ENCODE data around the gene MYL1.

The MYL1 gene

DNA sequence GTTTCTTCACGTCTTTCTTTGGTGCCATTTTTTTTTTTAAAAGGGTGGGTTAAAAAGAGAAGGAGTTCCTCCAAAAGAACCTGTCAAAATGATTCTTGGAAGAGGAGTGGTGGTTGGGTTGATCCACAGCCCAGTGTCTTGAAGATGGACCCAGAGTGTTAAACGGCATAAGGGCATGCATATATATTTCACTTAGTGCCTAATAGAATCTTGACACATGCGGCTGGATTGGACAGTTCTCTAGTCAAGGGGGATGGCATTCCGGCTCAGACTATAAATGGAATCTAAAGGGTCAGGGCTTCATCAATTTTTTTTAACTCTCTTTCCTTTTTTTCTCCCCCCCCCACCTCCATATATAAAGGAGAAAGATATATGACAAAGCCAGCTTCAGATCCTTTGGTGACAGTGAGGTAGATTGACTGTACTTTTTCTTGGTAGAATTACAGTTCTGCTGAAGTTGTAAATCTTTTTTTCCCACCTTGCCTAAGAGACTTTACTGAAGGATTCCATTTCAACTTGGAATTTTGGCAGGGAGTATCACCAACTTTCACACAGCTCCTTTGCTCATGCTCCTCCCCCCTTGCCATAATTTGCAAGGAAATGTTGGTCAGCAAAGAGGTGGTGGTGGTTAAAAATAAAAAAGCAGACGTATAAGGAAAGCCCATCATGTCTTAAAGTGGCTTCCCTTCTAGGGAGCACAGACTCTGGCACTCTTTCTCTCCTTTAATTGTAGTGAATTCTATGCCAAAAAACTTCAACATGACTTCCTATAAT, at the start of gene MYL1:
TSS of gene MYL1 (minus strand) at position 160 of the 774 bp plus-strand sequence. CDS start at position 28, 132 bp downstream.
- DNase-seq (ENCODE audit: low read depth in 2 of 2): no peak

DNA sequence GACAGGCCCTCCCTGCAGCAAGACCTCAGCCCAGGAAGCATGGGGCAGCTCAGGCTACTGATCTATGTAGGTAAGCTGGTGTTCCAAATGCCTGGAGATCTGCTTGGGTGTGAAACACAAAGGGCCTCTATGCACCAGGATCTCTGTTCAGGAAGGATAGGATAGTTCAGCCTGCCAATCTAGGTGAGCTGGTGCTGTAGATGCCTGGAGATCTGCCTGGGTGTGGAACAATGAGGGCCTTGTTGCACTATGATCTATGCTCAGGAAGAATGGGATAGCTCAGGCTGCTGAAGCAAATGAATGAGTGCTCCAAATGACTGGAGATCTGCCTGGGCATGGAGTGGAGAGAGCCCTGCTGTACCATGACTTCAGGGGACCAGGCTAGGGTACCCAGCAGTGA, 48.9 kb upstream of the MYL1 start:
- DNase-seq (ENCODE audit: low read depth in 2 of 2): no peak

GRCh38 chr2:210363261-210363660, 48.3 kb upstream of the MYL1 start:
- no peak for DNase-seq (ENCODE audit: low read depth in 2 of 2)

DNA sequence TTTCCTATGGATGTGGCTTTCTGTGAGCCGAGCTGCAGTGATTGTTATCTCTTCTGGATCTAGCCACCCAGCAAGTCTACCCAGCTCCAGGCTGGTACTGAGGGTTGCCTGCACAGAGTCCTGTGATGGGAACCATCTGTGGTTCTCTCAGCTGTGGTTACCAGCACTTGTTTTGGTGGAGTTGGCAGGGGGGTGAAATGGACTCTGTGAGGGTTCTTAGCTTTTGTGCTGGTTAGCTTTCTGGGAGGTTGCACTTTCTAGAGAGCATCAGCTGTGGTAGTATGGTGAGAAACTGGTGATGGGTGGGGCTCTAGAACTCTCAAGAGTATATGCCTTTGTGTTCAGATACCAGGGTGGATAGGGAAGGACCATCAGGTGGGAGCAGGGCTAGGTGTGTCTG, 45.4 kb upstream of the MYL1 start:
- DNase-seq (ENCODE audit: low read depth in 2 of 2): no peak

DNA sequence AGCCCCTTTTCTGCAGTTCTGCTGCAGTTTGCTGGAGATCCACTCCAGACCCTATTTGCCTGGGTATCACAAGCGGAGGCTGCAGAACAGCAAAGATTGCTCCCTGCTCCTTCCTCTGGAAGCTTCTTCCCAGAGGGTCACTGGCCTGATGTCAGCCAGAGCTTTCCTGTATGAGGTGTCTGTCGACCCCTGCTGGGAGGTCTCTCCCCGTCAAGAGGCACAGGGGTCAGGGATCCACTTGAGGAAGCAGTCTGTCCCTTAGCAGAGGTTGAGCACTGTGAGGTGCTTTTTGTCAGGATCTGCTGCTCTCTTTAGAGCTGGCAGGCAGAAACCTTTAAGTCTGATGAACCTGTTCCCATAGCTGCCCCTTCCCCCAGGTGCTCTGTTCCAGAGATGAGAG, 42.0 kb upstream of the MYL1 start:
- DNase-seq (ENCODE audit: low read depth in 2 of 2): no peak

DNA sequence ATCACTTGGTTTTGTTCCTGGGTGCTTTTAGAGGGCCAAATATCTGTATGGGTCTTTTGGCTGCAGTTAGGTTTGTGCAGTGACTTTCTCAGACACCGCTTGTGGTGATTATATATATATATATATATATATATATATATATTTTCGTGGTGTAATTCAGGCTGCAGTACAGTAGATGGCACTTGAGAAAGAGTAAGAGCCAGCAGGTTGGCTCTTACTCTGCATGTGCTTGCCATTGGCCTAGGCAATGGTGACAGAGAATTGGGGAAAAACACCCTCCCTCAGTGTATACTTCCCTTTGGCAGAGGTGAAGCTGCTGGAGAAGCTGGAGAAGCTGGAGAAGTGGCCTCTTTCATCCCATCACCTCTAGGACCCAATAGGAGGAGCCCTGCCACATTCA, 22.2 kb upstream of the MYL1 start:
- no peak for DNase-seq (ENCODE audit: low read depth in 2 of 2)

- no peak for DNase-seq (ENCODE audit: low read depth in 2 of 2)
Measured at GRCh38 chr2:210324906-210325305, 9.9 kb upstream of the MYL1 start.

DNA sequence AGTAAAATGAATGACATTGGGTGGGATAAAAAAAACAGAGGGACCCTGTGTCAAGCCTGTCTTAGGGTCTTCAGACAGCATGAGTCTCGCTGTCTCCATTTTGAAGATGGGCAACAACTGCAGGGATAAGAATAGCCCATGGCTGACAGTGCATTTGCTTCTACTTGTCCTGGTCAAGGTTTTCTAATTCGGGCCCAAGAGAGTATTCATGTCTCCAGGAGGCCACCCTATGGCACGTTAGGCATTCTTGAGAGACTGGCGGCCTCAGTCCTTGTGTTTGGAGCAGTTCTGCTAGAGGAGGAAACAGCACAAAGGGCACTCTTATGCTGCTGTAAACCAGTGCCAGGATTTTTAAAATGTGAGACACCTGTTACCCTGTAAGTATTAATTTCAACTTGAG, 9.5 kb upstream of the MYL1 start:
- no peak for DNase-seq (ENCODE audit: low read depth in 2 of 2)

- DNase-seq (ENCODE audit: low read depth in 2 of 2): no peak
Measured at GRCh38 chr2:210323003-210323402, 8.0 kb upstream of the MYL1 start.

GRCh38 chr2:210318891-210319290, 3.9 kb upstream of the MYL1 start:
- DNase-seq (ENCODE audit: low read depth in 2 of 2): no peak

DNA sequence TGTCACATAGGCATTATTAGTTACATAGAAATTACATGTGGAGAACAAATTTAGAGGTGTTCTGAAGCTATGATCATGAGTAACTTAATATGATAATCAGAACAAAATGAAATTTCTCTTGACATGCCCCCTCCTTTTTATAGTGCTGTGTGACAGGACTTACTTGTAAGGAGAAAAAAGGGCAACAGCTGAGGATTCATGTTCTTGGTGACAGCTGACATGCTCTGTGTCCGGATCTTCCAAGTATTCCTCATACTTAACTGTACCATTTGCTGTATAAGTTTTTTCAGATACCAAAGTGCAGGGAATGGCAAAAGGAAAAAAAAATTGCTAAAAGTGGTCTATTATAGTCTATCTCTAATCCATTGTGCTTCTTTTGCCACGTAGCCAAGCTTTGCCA, 3.5 kb upstream of the MYL1 start:
- DNase-seq (ENCODE audit: low read depth in 2 of 2): no peak

GRCh38 chr2:210310550-210310949, 4.4 kb downstream of the MYL1 start:
- no peak for DNase-seq (ENCODE audit: low read depth in 2 of 2)

DNA sequence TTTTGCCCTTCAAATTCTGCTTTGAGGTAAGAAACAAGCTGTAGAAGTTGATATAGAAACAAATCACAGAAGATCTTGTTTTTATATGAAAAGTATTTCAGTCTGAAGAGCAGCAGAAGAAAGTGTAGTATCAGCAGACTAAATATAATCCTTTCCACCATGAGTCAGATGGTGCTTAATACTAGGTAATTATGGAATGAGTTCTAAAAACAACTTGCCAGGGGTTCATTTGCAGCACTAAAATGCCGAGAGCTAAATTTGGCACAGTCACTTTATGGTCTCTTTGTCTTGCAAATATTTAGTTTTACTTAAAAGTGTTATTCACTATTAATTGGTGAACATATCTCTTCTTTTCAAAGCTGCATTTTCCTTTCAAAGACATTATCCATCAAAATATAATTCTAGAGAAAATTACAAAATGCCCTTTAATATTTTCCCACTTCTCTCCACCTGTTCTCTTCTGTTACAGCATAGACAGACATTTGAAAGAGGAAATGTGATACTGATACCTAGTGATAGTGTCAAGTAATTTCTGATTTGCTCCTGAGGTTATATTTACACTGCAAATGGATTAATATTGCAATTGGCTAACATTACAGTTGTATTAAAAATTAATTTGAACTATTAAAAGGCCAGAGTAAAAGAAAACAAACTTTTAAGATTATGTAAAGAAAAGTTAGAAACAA, 5.3 kb downstream of the MYL1 start:
- DNase-seq (ENCODE audit: low read depth in 2 of 2): no peak

GRCh38 chr2:210303498-210303897, 11.5 kb downstream of the MYL1 start:
- DNase-seq (ENCODE audit: low read depth in 2 of 2): no peak

DNA sequence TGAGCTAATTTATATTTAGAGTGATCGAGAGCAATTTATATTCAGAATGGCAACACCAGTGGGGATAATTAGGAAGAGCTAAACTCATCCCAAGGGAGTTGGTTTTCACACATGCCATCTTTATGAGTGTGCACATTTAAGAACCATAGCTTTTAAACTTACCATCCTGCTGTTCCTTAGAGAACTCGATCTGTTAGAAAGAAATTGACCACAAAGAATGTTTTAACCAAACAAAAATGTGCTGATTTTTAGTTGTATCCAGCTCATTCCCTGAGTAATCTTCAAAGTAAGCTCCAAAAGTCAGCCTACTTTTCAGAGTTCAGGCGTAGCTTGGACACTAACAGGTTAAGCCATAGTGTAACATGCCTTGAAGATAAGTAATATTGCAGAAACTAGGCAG, 12.6 kb downstream of the MYL1 start:
- DNase-seq (ENCODE audit: low read depth in 2 of 2): no peak

GRCh38 chr2:210299866-210300373, 15.1 kb downstream of the MYL1 start:
- DNase-seq (ENCODE audit: low read depth in 2 of 2): no peak

DNA sequence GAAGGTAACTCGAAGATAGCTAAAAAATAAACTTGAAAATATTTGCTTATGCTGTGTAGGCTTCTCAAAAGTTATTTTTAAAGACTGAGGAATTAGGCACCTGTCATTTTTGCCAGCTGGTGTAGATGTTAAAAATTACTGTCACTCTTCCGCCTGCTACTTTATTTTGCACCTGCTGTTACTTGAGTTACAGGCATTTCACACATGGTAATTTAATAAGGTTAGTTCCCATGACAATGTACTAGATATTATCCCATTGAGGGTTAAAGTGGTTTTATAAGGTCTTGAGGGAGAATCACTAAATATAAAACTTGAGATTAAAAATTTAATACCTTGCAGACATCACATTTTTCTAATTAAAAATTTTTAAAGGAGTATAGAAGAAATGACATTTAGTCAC, 26.6 kb downstream of the MYL1 start:
- DNase-seq (ENCODE audit: low read depth in 2 of 2): no peak

DNA sequence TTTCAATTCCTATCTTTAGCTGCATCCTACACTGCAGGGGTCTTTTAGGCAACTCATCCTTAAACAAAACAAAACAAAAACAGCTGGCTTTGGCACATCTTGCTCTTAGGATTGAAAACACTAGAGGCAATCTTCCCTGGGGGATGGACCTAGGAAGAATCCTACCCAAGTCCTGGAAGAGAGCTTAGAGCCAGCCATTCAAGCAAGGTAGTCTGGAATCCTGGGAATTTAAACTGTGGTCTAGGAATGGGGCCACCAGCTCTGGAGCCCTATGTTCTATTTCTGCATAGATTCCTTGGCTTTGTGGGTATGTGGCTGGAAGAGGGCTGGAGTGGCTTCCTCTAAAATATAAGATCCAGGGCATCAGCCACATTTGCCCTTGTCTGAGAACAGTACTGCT, 27.7 kb downstream of the MYL1 start:
- no peak for DNase-seq (ENCODE audit: low read depth in 2 of 2)

- no peak for DNase-seq (ENCODE audit: low read depth in 2 of 2)
Measured at GRCh38 chr2:210286123-210286680, 28.8 kb downstream of the MYL1 start.

- no peak for DNase-seq (ENCODE audit: low read depth in 2 of 2)
Measured at GRCh38 chr2:210277133-210277532, 37.8 kb downstream of the MYL1 start.

DNA sequence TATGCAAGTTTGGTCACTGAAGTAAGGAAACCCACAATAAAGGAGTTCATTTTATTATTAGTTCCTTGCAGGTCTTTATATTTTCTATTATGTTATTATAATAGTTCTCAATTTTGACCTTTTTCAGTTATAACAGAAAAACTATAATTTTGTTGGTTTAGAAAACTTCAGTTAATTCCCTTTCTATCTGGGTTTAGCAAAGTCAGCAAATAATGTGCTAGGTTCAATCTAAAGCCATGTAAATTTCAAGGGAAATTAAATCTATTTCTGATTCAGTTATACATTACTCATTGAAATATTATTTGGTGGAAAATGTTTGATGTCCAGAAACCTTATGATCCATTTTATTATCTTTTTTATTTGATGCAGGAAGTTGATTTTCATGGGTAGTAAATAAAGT, 43.7 kb downstream of the MYL1 start:
- DNase-seq (ENCODE audit: low read depth in 2 of 2): no peak

DNA sequence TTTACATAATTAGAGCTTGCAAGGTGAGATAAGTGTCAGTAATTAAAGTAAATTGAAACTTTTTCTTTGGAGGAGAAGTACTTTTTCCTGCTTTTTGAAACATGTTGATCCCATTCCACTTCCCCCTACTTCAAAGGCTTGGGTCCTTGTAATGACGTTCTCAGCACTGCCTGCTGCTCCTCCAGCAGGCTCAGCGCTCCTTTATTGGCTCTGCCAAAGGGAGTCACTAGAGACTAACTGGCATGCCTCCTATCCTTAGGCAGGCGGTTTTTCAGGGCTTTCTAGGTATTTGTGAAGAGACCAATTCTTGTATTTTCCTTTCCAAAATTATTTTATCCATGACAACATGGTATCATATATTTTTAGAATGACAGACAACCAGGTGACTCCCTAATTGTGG, 45.8 kb downstream of the MYL1 start:
- no peak for DNase-seq (ENCODE audit: low read depth in 2 of 2)

DNA sequence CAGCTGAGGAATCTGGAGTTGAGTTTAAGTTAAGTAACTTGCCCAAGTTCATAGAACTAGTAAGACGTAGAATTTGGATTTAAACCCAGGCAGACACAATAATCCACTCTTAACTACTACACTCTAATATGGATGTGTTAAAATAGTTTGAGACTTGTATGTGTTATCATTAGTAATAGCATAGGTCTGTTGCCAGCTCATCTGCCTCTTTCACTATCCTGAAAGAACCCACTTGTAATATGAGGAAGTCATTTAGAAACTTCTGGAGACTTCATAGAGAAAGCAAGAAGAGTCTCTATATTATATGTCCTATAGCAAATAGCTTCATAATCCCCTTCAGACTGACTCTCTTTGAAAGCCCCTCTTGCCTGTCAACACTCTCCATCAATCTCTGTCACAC, 46.7 kb downstream of the MYL1 start:
- DNase-seq (ENCODE audit: low read depth in 2 of 2): no peak

Measured in stimulated activated CD4-positive, alpha-beta T cell treated with anti-CD3 and anti-CD28 coated beads, Interleukin-15, amount 100 ng/mL, for 48 hours (primary cell).